Fibroblast of skin of scalp (primary cell): ENCODE results near the gene PBX3.

ENCODE experiments used
- DNase-seq: peaks from one replicate; pipeline ENCODE4 v3.0.0-alpha.2; 2013

PBX3 gene

DNA sequence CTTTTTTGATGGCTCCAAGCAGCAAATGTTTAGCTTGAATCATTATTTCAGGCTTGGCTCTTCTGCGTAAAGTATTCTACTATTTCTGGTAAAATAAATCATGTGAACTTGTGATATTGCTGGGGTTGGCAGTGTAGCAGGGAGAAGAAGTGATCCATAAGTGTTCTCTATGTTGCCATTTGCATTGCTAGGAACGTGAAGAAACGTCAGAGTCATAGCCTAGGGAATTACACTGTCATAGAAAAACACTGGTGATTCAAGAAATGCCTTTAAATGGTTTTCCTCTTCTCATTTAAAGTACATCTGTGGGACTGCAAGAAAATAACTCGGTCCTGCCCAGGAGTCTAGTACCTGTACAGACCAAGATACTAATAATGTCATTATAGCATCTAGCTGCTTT, 162.3 kb downstream of the PBX3 start:
- no peak for DNase-seq

DNA sequence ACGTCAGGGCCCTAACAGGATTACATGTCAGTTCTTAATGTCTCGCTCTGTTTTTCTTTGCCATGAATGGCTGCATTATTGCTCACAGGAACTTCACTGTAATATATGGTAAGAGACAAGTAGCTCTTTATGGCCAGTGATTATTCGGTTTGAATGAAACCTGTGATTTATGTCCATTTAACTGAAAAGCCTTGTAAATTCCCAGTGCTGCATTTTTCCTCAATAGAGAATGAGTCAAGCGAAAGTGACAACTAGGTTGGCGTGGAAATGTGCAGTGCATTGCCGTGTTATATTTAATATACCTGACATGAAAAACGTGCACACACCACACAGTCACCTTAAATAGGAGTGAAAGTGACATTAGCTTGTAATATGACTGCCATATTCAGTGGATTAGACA, 163.1 kb downstream of the PBX3 start:
- no peak for DNase-seq

DNA sequence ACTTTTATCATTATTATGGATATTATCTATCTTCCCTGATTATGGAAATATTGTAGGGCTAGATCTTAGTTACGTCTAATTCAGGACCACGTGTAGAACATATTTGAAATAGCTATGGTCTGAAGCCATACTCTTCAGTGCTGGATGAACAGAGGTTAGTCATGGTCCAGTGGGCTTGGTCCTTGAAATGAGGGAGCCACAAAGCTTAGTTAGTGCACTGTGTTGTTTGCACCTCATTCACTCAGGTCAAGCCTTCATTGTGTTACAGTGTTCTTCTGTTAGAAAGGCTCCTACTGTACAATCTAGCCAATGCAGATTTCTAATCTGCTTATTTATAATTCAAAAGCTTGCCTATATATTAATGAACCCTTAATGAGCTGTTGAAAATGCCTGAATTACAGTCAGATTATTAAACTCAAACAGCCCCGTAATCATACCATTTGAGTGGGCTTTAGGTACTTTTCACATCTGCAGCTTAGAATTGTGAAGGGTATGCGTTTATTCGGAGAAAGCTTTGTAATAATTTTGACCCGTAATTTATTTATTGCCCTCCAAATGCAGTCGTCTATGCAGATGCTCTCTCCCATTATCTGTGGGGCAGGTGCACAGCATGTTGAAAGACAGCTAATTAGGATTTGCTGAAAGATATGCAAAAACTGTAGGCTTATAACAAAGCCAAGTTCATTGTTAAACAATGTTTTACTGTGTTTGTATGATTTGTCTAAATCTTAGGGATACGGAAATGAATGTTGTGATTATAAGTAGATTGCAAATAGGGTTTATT, 164.9 kb downstream of the PBX3 start:
- no peak for DNase-seq

DNA sequence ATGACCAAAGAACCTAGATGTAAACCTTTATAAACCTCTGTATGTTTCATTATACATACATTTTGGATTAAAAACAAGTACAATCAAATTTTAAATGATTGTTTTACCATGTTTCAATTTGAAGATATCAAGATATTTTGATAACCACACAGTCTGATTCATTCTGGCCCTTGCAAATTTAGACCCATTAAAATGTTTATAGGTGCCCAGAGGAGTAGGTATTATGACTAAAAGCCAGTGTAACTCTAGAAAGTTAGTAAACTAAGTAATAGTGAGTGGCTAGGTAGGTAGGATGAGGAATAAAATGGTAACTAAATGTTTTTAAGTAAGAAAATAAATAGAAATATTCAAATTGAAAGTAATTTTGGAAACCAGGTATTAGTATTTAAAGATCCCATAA, 165.5 kb downstream of the PBX3 start:
- DNase-seq = no peak

DNA sequence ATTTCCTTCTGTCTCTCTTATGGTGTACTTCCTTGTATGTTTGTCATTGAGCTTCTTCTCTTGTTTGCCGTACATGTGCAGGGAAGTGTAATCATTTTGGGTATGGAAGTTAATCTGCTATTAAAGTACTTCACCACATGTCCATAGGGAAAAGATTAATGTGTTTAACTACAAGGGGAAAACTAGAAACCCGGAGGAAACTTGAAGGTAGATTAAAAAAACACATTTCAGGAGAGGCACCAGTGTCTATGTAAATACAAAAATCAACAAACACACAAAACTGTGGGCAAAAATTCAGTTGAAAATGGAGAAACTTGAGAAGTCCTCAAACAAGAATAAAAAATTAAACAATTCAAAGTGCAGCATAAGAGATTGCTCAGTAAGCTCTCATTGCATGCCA, 166.4 kb downstream of the PBX3 start:
- no peak for DNase-seq

DNA sequence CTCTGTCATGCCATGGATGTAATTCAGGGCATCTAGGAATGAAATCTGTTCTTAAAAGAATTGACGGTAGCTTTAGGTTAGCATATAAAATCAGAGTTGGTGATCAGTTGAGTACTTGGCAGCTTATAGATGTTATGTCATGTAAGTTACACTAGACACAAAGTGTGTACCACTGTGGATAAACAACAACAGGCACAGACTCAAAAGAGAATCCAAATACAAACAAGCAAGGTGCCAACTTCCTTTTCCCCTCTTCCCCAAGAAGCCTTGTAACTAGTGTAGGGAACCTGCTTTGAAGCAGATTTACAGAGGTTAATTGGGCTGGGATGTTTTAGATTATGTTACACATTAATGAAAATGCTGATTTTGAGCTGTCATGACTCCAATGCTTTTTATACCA, 167.2 kb downstream of the PBX3 start:
- DNase-seq = no peak

DNA sequence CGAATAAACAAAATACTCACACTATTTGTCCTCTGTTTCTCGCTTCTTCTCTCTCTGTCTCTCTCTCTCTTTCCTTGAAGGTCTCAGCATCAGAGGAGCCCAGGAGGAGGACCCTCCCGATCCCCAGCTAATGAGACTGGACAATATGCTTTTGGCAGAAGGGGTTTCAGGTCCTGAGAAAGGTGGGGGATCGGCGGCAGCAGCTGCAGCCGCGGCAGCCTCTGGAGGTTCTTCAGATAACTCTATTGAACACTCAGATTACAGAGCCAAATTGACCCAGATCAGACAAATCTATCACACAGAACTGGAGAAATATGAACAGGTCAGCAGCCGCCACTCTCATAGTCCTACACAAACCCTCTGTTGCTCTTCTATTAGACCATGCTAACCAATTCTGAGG, 168.4 kb downstream of the PBX3 start:
- DNase-seq = no peak

DNA sequence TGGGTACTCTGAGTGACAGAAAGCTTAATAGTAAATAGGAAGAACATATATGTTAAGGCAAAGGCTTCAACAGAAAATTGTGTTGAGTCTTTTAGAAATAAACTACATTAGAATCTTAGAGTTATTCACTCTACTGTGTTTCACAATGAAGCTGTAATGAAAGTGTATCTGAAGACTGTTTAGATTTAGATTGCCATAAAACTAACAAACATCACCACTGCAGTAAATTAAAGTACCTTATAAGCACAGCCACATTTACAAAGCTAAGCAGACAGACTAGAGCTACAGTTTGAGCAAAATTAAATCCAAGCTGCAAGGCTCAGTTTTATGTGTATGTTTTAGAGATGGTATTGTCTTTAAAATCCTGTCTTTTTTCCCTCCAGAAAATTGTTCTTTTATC, 172.4 kb downstream of the PBX3 start:
- no peak for DNase-seq

DNA sequence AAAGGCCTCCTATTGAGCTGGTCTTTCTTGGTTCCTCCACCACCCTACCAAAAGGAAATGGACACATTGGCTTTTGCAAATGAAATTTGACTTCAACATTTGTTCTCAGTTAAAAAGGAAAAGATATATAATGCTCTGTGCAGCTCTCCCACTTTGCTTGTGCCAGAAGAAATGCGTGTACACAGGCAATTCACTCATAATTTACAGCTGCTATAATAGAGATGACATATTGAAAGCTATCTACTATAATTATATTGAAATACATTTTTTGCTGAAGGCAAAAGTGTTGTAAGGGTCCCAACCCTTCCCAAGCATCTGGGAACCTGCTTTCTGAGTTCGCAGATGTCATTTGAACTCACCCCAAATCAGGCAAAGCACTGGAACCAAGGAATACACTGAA, 173.2 kb downstream of the PBX3 start:
- no peak for DNase-seq

DNA sequence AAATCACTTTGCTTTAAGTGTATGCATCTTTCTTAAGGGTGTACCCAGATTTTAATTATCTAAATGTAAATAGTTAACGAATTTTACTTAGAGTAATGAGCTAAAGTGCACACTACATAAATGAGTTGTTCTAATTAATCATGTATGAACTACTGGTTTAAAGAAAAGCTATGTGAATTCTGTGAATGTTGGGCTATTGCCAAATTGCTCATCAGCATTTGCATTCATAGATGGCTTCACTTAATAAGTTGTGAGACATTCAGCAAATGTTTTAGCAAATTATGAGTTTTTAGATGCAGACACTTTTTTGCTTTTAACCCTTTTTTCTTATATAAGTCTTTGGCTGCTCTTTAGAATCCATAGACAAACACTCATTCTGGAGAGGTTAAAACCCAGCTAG, 175.7 kb downstream of the PBX3 start:
- peak; percentile 20 for DNase-seq

DNA sequence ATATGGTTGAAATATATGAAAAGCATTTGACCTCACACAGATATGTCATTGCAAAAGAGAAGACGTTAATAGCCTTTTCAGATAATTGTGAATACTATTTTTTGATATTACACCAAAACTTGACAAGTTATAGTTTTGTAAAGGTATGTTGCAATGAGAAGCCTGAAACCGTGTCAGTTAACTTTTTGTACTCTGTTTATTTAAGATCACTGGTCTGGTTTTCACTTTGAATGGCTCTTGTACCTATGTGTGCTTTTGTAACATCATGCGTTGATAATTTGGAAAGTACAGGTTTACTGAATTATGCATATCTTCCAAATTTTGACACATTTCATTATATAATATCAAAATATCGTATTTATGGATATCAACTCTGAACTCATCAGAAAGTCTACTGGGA, 177.2 kb downstream of the PBX3 start:
- DNase-seq = no peak

DNA sequence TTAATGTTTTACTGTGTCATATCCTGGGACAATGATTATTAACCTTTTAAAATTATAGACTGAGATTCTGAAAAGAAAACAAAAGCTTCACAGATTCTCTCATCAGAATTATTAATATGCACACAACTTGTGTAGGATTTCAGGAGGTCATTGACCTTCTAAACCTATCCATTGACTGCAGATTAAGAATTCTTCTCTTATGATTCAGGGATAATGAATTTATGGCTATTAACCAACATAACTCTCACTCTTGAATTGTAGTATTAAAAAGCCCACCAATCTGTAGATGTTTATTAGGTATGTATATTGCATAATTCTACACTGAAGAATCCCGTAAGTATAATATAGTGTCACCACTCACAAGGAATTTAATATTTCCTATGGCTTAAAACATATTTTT, 179.8 kb downstream of the PBX3 start:
- peak; percentile 7 for DNase-seq

DNA sequence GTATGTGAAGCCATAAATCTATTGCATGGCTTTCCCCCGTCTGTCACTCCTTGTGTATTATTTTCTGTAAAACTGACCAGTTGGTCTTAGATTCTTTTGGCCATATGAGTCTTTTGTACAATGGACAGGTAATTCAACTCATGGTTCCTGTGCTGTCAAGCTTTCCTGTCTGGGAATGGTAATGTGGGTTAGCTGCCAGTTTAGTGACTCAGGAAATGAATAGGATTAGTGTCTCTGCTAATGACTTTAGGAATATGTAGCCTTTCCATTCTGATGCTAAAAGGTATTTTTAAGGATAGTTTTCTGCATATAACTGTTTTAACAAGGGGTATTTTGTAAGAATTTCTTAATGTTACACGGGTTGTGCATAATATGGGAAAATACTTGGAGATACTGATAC, 182.7 kb downstream of the PBX3 start:
- no peak for DNase-seq

DNA sequence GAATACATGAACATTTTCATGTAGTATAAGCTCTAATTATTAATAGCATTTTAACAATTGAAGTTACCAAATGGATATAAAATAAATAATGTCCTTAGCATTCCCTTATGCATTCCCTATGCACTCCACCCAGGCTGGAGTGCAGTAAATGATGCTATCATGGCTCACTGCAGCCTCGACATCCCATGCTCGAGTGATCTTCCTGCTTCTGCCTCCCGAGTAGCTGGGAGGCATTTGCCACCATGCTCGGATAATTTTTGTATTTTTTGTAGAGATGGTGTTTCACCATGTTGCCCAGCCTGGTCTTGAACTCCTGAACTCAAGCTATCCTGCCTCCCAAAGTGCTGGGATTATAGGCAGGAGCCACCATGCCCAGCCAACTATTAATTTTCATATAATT, 184.0 kb downstream of the PBX3 start:
- no peak for DNase-seq

DNA sequence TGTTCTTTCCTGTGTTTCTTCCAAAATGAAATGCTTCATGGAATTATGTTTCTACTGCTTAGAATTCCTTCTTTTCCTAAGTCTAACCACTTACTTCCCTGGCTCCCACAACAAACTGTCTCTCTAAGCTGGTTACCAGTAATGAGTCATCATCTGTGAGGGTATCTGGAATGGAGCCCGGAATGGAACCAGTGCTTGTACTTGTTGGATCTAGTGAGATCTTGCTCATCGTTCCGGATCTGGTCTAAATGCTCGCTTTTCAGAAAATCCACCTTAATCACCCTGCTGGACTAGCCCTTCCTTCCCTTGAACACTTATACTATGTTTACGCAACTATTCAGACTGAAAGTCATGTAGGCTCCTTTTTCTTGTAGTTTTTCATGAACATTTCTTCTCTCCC, 184.8 kb downstream of the PBX3 start:
- DNase-seq = peak; percentile 97

DNA sequence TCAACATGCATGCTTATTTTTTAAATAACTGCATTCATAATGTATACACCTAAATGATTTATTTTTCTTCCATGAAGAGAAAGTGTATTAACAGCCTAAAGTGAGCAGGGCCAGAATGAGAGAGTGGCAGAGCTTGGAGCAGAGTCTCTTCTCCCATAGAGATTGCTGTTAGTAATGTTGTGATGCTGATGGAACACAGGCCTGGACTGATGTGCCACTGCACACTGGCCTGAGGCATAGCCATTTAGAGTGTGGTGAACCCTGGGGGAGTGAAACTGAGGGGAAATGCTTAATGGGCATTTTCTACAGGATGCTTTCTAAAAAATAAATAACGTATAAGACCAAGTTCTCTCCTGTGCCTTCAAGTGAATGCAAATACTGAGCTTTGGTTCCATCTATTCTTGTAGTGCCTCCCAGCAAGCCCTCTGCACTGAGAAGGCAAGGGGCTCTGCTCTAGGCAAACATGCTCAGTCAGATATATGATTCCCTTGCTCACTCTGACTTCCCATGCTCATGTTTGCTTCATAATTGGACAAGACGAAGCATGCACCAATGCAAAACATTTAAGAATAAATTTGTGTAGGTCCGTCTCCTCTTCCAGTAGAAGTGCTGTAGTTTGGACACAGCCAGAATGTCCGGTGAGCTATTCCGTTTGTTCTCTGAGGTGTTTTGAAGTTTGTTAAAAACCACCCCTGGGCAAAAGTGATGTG, 185.7 kb downstream of the PBX3 start:
- DNase-seq = no peak

DNA sequence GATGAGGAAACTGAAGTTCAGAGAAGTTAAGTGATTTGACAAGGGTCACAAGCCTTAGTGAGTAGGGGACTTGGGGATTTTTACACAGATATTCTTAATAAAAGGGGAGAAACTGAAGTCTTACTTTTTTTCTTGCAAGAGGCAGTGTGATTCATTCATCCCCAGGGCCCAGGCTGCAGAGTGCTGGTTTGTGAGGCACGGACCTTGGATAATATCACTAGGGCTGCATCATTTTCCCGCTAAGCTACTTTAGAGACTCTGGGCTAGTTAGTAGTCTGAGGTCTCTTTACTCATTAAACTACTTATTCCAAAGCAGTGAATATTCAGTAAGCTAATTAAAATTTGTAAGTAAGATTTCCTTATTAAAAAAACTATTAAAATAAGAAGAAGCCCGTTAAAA, 195.0 kb downstream of the PBX3 start:
- peak; percentile 25 for DNase-seq

DNA sequence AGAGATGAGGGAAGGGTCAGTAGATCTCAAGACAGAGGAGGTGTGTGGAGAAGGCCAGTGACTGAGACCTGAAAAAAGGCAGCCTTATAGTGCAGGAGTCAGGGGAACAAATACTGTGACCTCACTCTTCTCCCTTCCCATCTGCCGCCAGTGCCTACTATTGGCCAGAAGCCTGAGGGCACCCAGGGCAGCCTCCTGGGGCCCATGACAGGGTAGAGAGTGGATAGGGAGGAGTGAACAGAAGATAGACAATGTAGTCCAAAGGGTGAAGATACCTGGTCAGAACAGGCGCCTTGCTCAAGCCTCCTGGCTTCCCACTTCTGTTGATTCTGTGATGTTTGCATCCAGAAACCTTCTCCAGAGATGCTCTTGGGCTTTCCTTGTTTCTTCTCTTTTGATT, 196.7 kb downstream of the PBX3 start:
- DNase-seq = no peak

DNA sequence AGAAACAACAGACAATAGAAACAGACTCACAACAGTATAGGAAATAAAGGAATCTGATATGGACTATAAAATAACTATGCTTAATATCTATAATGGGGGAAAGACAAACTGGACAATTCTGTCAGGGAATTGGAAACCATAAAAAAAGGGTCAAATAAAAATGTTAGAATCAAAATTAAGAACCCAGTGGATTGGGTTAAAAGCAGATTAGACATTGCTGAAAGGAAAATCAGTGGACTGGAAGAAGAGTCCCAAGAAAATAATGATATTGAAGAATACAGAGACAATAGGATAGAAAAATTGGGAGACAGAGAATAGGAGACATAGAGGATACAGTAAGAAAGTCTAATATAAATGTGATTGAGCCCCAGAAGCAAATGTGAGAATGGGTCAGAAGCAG, 199.2 kb downstream of the PBX3 start:
- no peak for DNase-seq

DNA sequence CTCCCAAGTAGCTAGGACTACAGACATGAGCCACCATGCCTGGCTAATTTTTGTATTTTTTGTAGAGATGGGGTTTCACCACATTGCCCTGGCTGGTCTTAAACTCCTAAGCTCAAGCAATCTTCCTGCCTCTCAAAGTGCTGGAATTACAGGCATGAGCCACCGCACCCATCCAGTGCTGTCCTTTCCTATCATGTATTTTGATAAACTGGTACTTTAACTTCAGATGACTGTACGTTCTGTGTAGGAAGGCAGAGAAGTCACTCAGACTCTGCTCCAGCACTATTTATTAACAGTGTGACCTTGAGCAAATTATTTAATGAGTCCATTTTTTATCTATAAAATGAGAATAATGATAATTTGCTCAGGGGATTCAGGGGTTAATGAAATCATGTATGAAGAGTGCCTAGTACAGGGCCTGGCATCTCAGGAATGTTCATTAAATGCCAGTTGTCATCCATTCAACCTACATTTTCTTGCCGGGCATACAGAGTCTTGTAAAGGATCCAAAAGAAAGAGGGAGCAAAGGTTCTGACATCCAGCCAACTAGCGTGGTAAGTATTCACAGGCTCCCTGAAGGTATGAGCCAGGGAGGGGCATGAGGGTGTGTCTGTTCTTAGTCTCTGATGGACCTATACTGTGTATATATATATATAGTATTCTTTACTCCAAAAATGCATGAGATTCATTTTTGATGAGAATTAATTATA, 201.9 kb downstream of the PBX3 start:
- DNase-seq = peak; percentile 22

DNA sequence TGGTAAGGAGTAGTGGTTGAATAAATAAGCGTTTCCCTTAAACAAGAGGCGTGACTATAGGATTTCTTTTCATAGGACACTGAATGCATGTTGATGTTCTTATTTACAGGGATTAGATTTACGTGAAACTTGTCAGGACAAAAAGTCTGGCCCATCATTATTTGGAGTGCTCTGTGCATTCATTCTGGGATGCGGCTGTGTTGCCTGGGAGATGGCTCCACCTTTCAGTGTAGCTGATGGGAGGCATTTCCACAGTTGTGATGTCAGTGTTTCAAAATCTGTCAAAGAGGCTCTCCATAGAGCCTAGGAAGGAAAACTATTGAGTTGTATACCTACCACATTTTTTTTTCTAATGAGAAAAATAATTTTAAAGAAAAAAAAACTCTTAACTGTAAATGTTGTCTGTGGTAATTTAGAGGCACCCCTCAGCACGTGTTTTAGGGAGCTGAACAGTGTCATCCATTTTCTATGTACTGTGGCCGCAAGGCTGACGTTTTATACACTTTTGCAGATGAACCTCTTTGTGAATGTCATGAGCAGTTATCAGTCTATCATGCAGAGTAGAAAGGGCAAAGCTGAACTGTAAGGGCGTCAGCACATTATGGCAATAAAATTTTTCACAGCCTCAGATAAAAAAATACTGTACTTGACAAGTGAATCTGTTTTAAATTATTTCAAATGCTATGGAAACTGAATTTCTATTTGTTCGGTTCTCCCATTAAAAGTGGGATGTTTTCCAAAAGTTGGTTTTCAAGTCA, 202.7 kb downstream of the PBX3 start:
- DNase-seq = peak; percentile 18

DNA sequence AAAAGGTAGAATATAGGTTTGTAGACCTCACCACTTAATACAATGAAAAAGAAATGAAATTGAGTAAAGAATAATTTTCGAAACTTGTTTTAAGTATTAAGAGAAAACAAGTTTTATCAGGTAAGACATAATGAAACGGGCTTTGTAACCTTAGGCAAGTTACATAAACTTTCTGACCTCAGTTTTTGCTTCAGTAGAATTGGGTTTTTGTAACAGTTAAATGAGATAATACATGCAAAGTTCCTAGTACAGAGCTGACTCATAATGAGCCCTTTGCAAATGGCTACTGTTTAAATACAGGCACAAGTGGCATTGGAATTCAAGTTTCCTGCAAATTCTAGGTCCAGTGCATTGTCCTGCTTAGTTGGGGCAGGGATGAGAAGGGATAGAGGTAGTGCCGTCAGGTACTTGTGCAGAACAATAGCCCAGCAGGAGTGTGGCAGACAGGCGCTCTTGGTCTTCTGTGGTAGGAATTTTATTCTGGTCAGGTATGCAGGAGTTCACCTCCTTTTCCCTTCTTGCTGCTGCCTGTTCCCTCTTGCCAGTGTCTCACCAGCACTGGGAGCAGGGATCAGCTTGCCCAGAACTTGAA, 203.8 kb downstream of the PBX3 start:
- no peak for DNase-seq
